GM12873 (cell line): ENCODE measurements around the gene KLHL25.

Experiments
- CTCF ChIP-seq: IDR thresholded peaks from 2 replicates; pipeline ENCODE4 v1.5.1; 2012; ENCODE audit warnings: low read depth, mild to moderate bottlenecking, moderate library complexity, low read length, control low read depth; ENCODE audit not compliant: insufficient read depth; ENCODE audit errors: missing control alignments

The KLHL25 gene

DNA sequence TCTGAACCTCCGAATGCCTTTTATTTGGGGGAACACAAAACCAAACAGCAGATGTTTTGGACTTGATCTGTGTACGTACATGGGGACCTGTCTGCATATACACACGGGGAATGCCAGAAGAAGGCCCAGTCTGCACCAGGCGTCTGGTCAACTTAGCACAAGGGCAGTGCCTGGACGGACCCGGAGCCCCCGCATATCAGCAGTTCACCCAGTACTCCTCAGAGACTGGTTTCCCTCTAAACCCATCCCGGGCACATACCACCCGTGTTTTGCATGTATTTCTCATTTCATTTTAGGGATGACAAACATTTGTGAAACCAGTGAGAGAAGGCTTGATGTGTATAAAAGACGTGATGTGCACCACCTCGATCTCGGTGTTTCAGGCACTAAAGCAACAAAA lies 49.7 kb downstream of the KLHL25 start:
- no peak for TF ChIP-seq CTCF

DNA sequence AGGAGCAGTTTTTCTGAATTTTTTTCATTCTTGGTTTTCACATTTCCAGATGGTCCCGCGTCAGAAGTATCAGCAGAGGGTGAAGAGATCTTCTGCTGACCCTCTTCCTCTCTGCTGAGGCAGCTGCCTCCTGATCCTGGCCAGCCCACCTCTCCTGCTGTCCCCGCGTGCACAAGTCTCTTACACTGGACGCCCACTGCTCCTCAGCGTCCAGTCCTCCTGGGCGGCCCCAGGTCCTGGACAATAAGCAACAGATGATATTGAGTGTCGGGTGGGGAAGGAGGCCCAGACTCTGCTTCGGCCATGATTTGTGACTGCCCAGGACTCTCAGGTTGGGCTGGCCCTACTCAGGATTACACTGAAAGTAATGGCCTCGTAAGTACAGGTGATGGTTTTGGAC lies 50.1 kb downstream of the KLHL25 start:
- no peak for TF ChIP-seq CTCF

- no peak for TF ChIP-seq CTCF
Observed at GRCh38 chr15:85743392-85744055, 51.2 kb downstream of the KLHL25 start.

DNA sequence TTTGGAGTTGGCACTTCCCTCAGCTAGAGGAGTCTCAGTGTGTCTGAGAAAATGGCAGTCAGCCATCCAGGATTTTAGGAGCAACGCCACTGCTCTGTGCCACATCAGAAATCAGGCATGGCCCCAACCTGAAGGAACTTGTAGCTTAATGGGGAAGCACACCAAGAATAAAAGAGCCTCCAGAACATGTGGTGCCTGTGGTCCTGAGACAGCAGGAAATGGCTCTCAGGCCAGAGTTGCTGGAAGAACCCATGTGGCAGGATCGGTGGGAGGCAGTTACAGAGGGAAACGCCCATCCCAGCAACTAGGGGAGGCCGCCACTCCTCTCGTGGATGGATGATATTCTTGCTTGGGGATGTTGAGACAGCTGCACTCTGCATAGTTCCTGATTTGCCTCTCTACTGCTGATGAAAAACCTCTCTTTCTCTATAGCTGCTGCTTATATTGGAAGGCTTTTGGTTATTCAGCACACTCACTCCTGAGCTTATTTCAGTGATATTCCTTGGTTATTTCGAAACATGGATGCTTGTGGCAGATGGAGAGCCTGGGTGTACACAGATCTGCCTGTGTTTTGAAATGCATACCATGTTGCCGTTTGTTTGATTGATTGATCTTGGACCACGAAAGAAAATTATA lies 52.4 kb downstream of the KLHL25 start:
- no peak for TF ChIP-seq CTCF

- TF ChIP-seq CTCF = no peak
Observed at GRCh38 chr15:85741662-85742061, 53.1 kb downstream of the KLHL25 start.

GRCh38 chr15:85741021-85741421 lies 53.7 kb downstream of the KLHL25 start:
- TF ChIP-seq CTCF = no peak

DNA sequence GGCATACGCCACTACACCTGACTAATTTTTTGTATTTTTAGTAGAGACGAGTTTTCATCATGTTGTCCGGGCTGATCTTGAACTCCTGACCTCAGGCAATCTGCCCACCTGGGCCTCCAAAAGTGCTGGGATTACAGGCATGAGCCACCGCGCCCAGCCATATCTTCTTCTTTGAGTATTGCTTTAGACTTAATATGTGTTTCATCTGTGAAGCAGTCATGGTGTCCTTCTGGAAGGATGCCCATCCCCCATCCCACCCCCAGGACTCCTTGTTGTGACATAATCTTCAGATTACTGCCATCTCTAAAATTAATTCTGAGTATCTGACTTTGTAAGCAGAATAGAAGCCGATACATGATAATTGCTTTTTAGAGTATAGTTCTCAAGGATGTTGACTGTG lies 57.7 kb downstream of the KLHL25 start:
- no peak for TF ChIP-seq CTCF
